HepG2 (cell line): ENCODE data around the gene ATP6V1F. TPM values are rescaled to one million over a fixed set of nuclear protein-coding genes. Genes with fewer than 3 reads are reported as not detected.

Source experiments
- ATAC-seq: fragments of 200-7000 bp; cut with Tn5 transposase; 3 replicates; pipeline ENCODE4 v1.9.1; 2020; ENCODE audit warnings: mild to moderate bottlenecking, moderate library complexity
- BruUV-seq: library from RNA; stranded (reverse); fragments of 400-500 nt; replicated peaks from 2 replicates; lab custom pipeline; 2021; lab: Mats Ljungman, UMichigan
- CTCF ChIA-PET: fragments of 300-600 bp; formaldehyde crosslinking; extraction: SDS; loops from one replicate; lab custom pipeline; 2021; ENCODE audit warnings: low total read pairs, inconsistent platforms, low intra/inter-chr PET ratio; lab: Yijun Ruan, JAX
- POLR2A ChIA-PET: fragments of 350-600 bp; sonication (Branson Sonifier 250); formaldehyde crosslinking; loops from one replicate; lab custom pipeline; 2020; ENCODE audit warnings: antibody characterized with exemption, inconsistent platforms; lab: Yijun Ruan, JAX
- DNase-seq: peaks from one replicate; pipeline ENCODE4 v3.0.0-alpha.2; 2015; ENCODE audit warnings: low spot score
- FAIRE-seq: peaks from 3 replicates; lab custom pipeline; 2011; peaks lifted over from hg19 to GRCh38; lab: Jason Lieb, UNC
- H2AFZ ChIP-seq: one replicate; pipeline ENCODE4 v1.6.1; 2011; ENCODE audit warnings: low read length, inconsistent platforms
- H3K27ac ChIP-seq: fragments of 300-600 bp; 3 replicates; pipeline ENCODE4 v1.8.0; 2011; ENCODE audit warnings: mixed run types, mild to moderate bottlenecking, mixed read lengths, low read length, inconsistent platforms; ENCODE audit not compliant: insufficient read depth; ENCODE audit errors: extremely low read length
- H3K27me3 ChIP-seq, 2 experiments: fragments of 200-600 bp in 1 of 2; 2 replicates in 1 of 2; 3 replicates in 1 of 2; pipeline versions ENCODE4 v1.6.0 to v1.8.0; 2011; ENCODE audit warnings: low read length in 2 of 2, mild to moderate bottlenecking in 2 of 2, moderate library complexity in 2 of 2, inconsistent platforms in 1 of 2; ENCODE audit not compliant: insufficient read depth in 2 of 2, control insufficient read depth in 1 of 2
- H3K36me3 ChIP-seq, 2 experiments: fragments of 200-600 bp in 1 of 2; replicated peaks in 1 of 2; 2 replicates in 1 of 2; 3 replicates in 1 of 2; pipeline versions ENCODE4 v1.5.1 to v1.8.0; 2011; ENCODE audit warnings: low read length in 2 of 2, inconsistent platforms in 1 of 2; ENCODE audit not compliant: insufficient read depth in 2 of 2, control insufficient read depth in 1 of 2
- H3K4me1 ChIP-seq: 2 replicates; pipeline ENCODE4 v1.5.1; 2012; ENCODE audit warnings: low read length, inconsistent platforms; ENCODE audit not compliant: insufficient read depth
- H3K4me2 ChIP-seq: 2 replicates; pipeline ENCODE4 v1.6.0; 2011; ENCODE audit warnings: low read depth, low read length, inconsistent platforms
- H3K4me3 ChIP-seq, 3 experiments: fragments of 200-600 bp in 1 of 3; sonication (generic), shearing (Covaris generic) in 1 of 3; replicated peaks in 1 of 3; 2 replicates each; pipeline ENCODE4 v1.5.1; 2011 to 2016; ENCODE audit warnings: low read length in 3 of 3, inconsistent platforms in 2 of 3, low read depth in 2 of 3, mild to moderate bottlenecking in 2 of 3, control low read depth in 1 of 3, mixed read lengths in 1 of 3; ENCODE audit not compliant: insufficient read depth in 1 of 3
- H3K79me2 ChIP-seq: one replicate; pipeline ENCODE4 v1.6.1; 2011; ENCODE audit warnings: low read length, inconsistent platforms; ENCODE audit not compliant: insufficient read depth
- H3K9ac ChIP-seq: 2 replicates; pipeline ENCODE4 v1.6.0; 2011; ENCODE audit warnings: mild to moderate bottlenecking, low read depth, low read length, inconsistent platforms; ENCODE audit not compliant: insufficient read depth
- H3K9me3 ChIP-seq: 2 replicates; pipeline ENCODE4 v1.5.1; 2012; ENCODE audit warnings: mild to moderate bottlenecking, low read length
- H4K20me1 ChIP-seq: 2 replicates; pipeline ENCODE4 v1.6.0; 2011; ENCODE audit warnings: inconsistent platforms, mild to moderate bottlenecking, low read length, moderate library complexity; ENCODE audit not compliant: insufficient read depth
- AKAP8 ChIP-seq: sonication (generic); formaldehyde crosslinking; IDR thresholded peaks from 2 replicates; pipeline ENCODE4 v1.5.1; 2020; ENCODE audit warnings: mild to moderate bottlenecking, missing genetic modification reagents
- ATF7-NPFF ChIP-seq: sonication (generic); formaldehyde crosslinking; IDR thresholded peaks from 2 replicates; pipeline ENCODE4 v1.8.1; 2023; ENCODE audit warnings: mild to moderate bottlenecking, low read depth, missing genetic modification reagents, moderate library complexity
- CENPT ChIP-seq: sonication (generic); formaldehyde crosslinking; IDR thresholded peaks from 2 replicates; pipeline ENCODE4 v1.8.0; 2022; ENCODE audit warnings: low read depth, mild to moderate bottlenecking, moderate library complexity, missing genetic modification reagents
- CHD4 ChIP-seq: fragments of 200-600 bp; sonication (generic); IDR thresholded peaks from 2 replicates; pipeline ENCODE4 v1.7.0; 2017; ENCODE audit warnings: mild to moderate bottlenecking, low read length, borderline replicate concordance
- FOXK1 ChIP-seq: sonication (generic); formaldehyde crosslinking; IDR thresholded peaks from 2 replicates; pipeline ENCODE4 v1.4.0; 2020; ENCODE audit warnings: low read depth, missing genetic modification reagents, borderline replicate concordance
- GATAD2A ChIP-seq: IDR thresholded peaks from 2 replicates; pipeline ENCODE4 v1.6.1; 2016
- KLF6 ChIP-seq: IDR thresholded peaks from 2 replicates; pipeline ENCODE4 v1.8.0; 2016; ENCODE audit warnings: missing biosample characterization, missing genetic modification reagents
- MYC ChIP-seq: sonication (generic); formaldehyde crosslinking; IDR thresholded peaks from 2 replicates; pipeline ENCODE4 v1.9.0; 2021; ENCODE audit warnings: missing genetic modification reagents, borderline replicate concordance
- PCBP2 ChIP-seq: fragments of 200-400 bp; formaldehyde crosslinking; optimal IDR thresholded peaks from 2 replicates; pipeline ENCODE3; 2018; ENCODE audit warnings: low read length, low read depth; ENCODE audit not compliant: poor library complexity, severe bottlenecking
- SIX4 ChIP-seq: sonication (generic); formaldehyde crosslinking; IDR thresholded peaks from 2 replicates; pipeline ENCODE4 v1.4.0; 2020; ENCODE audit warnings: missing genetic modification reagents
- ZNF333 ChIP-seq: sonication (generic); formaldehyde crosslinking; IDR thresholded peaks from 2 replicates; pipeline ENCODE4 v1.4.0; 2020; ENCODE audit warnings: mild to moderate bottlenecking, missing genetic modification reagents, borderline replicate concordance
- ZNF841 ChIP-seq: sonication (generic); formaldehyde crosslinking; IDR thresholded peaks from 2 replicates; pipeline ENCODE4 v1.8.1; 2023; ENCODE audit warnings: missing genetic modification reagents, borderline replicate concordance
- WGBS: methylation state at CpG from one replicate; pipeline ENCODE4 v1.1.6; 2017; ENCODE audit warnings: low lambda C conversion rate; 5-methylcytosine and 5-hydroxymethylcytosine counted together
- in situ Hi-C: cut with HindIII; loops from 2 replicates; pipeline ENCODE4 v1.10.0; 2017; ENCODE audit warnings: low pct_unique_long_range_greater_than_20kb; ENCODE audit not compliant: extremely low pct_ligation_motif_present
- intact Hi-C: fragments of 100-400 bp; cut with micrococcal nuclease; formaldehyde crosslinking; loops from one replicate; pipeline ENCODE4 v1.10.0; 2022; ENCODE audit not compliant: unreplicated experiment
- polyA plus RNA-seq, 8 experiments: library from polyadenylated mRNA; depleted of rRNA in 3 of 8; stranded (reverse) in 7 of 8; unstranded in 1 of 8; fragments of >200 nt; fragmentation: Illumina TruSeq in 4 of 8; extraction: Trizol in 4 of 8; gene quantifications; 2 replicates each; pipeline versions ENCODE4 v1.2.1 to v1.2.3, GENCODE V29; 2011 to 2016; ENCODE audit warnings: low read depth in 4 of 8, missing spikeins in 1 of 8, mixed read lengths in 1 of 8; ENCODE audit not compliant: insufficient read depth in 1 of 8
- total RNA-seq, 5 experiments: library from RNA; depleted of rRNA; stranded (reverse); fragments of >200 nt; fragmentation: Illumina TruSeq; extraction: Trizol; gene quantifications; 2 replicates each; pipeline ENCODE4 v1.2.3, GENCODE V29; 2016; ENCODE audit warnings: low read depth in 1 of 5
- TF ChIP-seq, protein P1 (sequence below): IDR thresholded peaks from 2 replicates; pipeline ENCODE4 v1.6.1; 2016; ENCODE audit warnings: low read depth
- TF ChIP-seq, protein P2 (sequence below): sonication (generic); formaldehyde crosslinking; IDR thresholded peaks from 2 replicates; pipeline ENCODE4 v1.4.0; 2020; ENCODE audit warnings: mild to moderate bottlenecking, missing genetic modification reagents
- TF ChIP-seq, protein P3 (sequence below): IDR thresholded peaks from 2 replicates; pipeline ENCODE4 v1.6.1; 2016; ENCODE audit warnings: missing genetic modification reagents, missing compliant biosample characterization

The ATP6V1F gene
- total and polyA plus RNA-seq, 2 of the 13 experiments (the other 11 are each of a cell fraction or from before 2014, with no cell fraction given) = 87.2 to 132 TPM

DNA sequence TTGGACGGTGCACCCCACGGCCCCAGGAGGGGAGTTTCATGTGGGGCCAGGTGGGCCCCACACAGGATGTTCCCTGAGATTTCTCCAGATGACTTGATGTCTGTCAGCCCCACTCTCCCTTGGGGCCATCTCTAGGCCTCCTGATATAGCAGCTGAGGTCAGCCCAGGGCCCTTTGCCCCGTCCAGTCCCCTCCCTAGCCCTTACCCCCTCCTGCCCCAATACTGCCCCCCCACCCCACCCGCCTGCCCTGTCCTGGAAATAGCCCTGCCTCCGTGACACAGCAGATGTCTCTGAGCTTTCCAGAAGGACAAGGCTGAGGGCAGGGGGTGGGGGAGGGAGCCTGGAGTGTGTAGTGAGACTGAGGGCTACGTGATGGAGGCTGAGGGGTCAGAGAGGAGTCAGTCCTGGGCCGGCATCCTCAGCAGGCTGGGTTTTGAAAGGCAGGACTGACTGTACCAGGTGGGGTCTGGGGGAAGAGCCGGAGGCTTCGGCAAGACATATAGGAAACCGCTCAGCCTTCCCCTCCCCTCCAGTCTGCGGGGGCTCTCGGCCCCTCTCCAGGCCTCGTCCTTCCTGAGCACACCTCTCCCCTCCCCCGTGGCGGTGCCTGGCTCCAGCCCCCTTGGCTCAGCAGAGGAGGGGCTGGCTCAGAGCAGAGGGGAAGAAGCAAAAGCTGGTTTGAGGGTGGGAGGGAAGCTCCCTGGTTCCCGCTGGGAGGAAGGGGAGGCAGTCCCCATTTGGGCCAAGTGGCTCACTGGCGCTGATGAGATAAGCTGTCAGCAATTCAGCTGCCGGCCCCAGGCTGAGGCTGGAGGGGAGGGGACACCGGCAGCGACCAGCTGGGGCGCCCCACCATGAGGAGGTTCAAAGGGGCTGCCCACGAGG lies 30.4 kb upstream of the ATP6V1F start (continued):
- TF ChIP-seq, protein P1, sequence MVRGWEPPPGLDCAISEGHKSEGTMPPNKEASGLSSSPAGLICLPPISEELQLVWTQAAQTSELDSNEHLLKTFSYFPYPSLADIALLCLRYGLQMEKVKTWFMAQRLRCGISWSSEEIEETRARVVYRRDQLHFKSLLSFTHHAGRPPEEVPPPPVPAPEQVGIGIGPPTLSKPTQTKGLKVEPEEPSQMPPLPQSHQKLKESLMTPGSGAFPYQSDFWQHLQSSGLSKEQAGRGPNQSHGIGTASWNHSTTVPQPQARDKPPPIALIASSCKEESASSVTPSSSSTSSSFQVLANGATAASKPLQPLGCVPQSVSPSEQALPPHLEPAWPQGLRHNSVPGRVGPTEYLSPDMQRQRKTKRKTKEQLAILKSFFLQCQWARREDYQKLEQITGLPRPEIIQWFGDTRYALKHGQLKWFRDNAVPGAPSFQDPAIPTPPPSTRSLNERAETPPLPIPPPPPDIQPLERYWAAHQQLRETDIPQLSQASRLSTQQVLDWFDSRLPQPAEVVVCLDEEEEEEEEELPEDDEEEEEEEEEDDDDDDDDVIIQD (CRISPR knock-in tag) = no peak
- TF ChIP-seq PCBP2 (no peak), ATF7-NPFF (CRISPR knock-in tag) (no peak), FOXK1 (CRISPR knock-in tag) (no peak), GATAD2A (no peak)

DNA sequence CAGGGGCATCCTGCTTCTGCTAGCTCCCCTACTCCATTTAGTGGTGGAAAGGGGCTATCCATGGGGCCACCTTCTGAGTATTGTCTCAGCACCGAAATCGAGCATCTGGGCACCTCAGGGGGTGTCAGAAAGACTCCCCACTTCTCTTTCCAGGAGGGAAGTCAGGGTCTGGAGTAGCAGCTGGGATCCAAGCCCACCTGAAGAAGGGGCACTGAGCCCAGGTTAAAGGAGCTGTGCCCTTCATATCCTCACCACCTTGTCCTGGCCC lies 29.8 kb upstream of the ATP6V1F start:
- Histone ChIP-seq H3K27me3 (peaks cover 3 to 23% of the 10 kb centered on the region in 2 experiments; a peak in 4 of 5 replicates), H3K9ac (no peak overlapping the region), H2AFZ (no peak overlapping the region), H4K20me1 (no peaks in the 10 kb centered on the region), H3K79me2 (no peaks in the 10 kb centered on the region), H3K36me3 (no peaks in the 10 kb centered on the region), H3K9me3 (no peaks in the 10 kb centered on the region), H3K4me1 (peaks cover 28% of the 10 kb centered on the region), H3K4me2 (no peak overlapping the region), H3K4me3 (no peak overlapping the region), H3K27ac (no peak overlapping the region)
- BruUV-seq = no TSS peak
- intact Hi-C loops = no loop called here
- WGBS = no CpG with 5 or more reads among the region's 2 CpGs
- POLR2A ChIA-PET = no interaction called here
- in situ Hi-C loops = no loop called here
- FAIRE-seq = no peak
- no peak for DNase-seq
- no peak for ATAC-seq
- CTCF ChIA-PET = no interaction called here
- TF ChIP-seq AKAP8 (CRISPR knock-in tag) = no peak
- no peak for TF ChIP-seq CHD4
- no peak for TF ChIP-seq SIX4 (CRISPR knock-in tag)
- TF ChIP-seq, protein P2, sequence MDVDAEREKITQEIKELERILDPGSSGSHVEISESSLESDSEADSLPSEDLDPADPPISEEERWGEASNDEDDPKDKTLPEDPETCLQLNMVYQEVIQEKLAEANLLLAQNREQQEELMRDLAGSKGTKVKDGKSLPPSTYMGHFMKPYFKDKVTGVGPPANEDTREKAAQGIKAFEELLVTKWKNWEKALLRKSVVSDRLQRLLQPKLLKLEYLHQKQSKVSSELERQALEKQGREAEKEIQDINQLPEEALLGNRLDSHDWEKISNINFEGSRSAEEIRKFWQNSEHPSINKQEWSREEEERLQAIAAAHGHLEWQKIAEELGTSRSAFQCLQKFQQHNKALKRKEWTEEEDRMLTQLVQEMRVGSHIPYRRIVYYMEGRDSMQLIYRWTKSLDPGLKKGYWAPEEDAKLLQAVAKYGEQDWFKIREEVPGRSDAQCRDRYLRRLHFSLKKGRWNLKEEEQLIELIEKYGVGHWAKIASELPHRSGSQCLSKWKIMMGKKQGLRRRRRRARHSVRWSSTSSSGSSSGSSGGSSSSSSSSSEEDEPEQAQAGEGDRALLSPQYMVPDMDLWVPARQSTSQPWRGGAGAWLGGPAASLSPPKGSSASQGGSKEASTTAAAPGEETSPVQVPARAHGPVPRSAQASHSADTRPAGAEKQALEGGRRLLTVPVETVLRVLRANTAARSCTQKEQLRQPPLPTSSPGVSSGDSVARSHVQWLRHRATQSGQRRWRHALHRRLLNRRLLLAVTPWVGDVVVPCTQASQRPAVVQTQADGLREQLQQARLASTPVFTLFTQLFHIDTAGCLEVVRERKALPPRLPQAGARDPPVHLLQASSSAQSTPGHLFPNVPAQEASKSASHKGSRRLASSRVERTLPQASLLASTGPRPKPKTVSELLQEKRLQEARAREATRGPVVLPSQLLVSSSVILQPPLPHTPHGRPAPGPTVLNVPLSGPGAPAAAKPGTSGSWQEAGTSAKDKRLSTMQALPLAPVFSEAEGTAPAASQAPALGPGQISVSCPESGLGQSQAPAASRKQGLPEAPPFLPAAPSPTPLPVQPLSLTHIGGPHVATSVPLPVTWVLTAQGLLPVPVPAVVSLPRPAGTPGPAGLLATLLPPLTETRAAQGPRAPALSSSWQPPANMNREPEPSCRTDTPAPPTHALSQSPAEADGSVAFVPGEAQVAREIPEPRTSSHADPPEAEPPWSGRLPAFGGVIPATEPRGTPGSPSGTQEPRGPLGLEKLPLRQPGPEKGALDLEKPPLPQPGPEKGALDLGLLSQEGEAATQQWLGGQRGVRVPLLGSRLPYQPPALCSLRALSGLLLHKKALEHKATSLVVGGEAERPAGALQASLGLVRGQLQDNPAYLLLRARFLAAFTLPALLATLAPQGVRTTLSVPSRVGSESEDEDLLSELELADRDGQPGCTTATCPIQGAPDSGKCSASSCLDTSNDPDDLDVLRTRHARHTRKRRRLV (CRISPR knock-in tag) = no peak
- TF ChIP-seq MYC (CRISPR knock-in tag) = no peak
- no peak for TF ChIP-seq KLF6 (CRISPR knock-in tag)
- no peak for TF ChIP-seq ZNF333 (CRISPR knock-in tag)
- no peak for TF ChIP-seq CENPT (CRISPR knock-in tag)
- TF ChIP-seq, protein P3, sequence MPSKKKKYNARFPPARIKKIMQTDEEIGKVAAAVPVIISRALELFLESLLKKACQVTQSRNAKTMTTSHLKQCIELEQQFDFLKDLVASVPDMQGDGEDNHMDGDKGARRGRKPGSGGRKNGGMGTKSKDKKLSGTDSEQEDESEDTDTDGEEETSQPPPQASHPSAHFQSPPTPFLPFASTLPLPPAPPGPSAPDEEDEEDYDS (CRISPR knock-in tag) = no peak
- TF ChIP-seq ZNF841 (CRISPR knock-in tag) = no peak
